ENCODE results near the gene ZNF423.

ZNF423 gene

GRCh38 chr16:49530427-49530970 lies 325.4 kb downstream of the ZNF423 start:
- Histone ChIP-seq H3K27ac (ENCODE audit: low read depth, low read length, severe bottlenecking) (no peak overlapping the region), H3K4me1 (ENCODE audit: control insufficient read depth, insufficient read depth, low read length, poor library complexity, severe bottlenecking) (peaks cover 8% of the 10 kb centered on the region), H3K36me3 (ENCODE audit: control insufficient read depth, insufficient read depth, low read length) (no peaks in the 10 kb centered on the region), H3K9me3 (ENCODE audit: control insufficient read depth, low read length) (no peaks in the 10 kb centered on the region), H3K4me3 (ENCODE audit: extremely low read depth, insufficient read depth, low read length, poor library complexity, severe bottlenecking) (no peak overlapping the region)
- 85 to 89% methylated on average over 6 to 10 of the region's 11 CpGs for WGBS, 2 experiments (ENCODE audit: insufficient coverage in 2 of 2)

DNA sequence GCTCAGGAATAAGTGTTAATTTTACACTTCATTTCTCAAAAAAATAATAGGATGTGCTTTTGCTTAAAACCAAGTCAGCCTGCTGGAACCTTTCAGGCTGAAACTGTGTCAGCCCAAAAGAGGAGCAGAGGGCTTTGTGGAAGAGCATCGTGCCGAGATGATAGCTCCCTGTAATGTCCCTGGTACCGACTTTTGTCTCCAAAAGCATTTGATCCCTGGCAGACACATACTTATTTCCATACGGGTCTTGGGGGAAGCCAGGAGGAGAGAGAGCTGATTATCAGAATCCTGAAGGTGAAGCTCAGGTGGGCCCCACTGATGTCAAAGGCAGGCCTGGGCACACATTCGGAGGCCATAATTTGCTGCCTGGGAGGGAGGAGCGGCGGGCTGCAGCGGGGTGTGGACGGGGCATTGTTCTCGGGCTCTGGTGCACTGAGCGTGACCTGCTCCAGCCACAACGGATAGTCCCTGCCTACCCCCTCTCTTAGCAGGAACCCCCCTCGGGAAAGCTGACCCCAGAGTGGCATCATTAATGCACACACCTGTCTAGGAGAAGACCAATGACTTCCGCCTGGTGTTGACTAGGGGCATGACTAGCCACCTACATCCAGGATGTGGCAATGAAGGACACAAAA lies 326.4 kb downstream of the ZNF423 start:
- H3K4me3 ChIP-seq (ENCODE audit: extremely low read depth, insufficient read depth, low read length, poor library complexity, severe bottlenecking) = no peak overlapping the region
- no peaks in the 10 kb centered on the region for H3K9me3 ChIP-seq (ENCODE audit: control insufficient read depth, low read length)
- 83 to 95% methylated on average over 8 to 11 of the region's 14 CpGs for whole genome bisulfite sequencing, 2 experiments (ENCODE audit: insufficient coverage in 2 of 2)
- H3K27ac ChIP-seq (ENCODE audit: low read depth, low read length, severe bottlenecking) = no peak overlapping the region
- peaks cover 8% of the 10 kb centered on the region for H3K4me1 ChIP-seq (ENCODE audit: control insufficient read depth, insufficient read depth, low read length, poor library complexity, severe bottlenecking)
- peaks cover 5% of the 10 kb centered on the region for H3K36me3 ChIP-seq (ENCODE audit: control insufficient read depth, insufficient read depth, low read length)

GRCh38 chr16:49528866-49529288 lies 327.0 kb downstream of the ZNF423 start:
- Histone ChIP-seq H3K4me1 (ENCODE audit: control insufficient read depth, insufficient read depth, low read length, poor library complexity, severe bottlenecking) (peaks cover 8% of the 10 kb centered on the region), H3K27ac (ENCODE audit: low read depth, low read length, severe bottlenecking) (no peak overlapping the region), H3K36me3 (ENCODE audit: control insufficient read depth, insufficient read depth, low read length) (peaks cover 5% of the 10 kb centered on the region), H3K9me3 (ENCODE audit: control insufficient read depth, low read length) (no peaks in the 10 kb centered on the region), H3K4me3 (ENCODE audit: extremely low read depth, insufficient read depth, low read length, poor library complexity, severe bottlenecking) (no peak overlapping the region)
- 40 to 81% methylated on average over 1 to 10 of the region's 13 CpGs for WGBS, 2 experiments (ENCODE audit: insufficient coverage in 2 of 2)

DNA sequence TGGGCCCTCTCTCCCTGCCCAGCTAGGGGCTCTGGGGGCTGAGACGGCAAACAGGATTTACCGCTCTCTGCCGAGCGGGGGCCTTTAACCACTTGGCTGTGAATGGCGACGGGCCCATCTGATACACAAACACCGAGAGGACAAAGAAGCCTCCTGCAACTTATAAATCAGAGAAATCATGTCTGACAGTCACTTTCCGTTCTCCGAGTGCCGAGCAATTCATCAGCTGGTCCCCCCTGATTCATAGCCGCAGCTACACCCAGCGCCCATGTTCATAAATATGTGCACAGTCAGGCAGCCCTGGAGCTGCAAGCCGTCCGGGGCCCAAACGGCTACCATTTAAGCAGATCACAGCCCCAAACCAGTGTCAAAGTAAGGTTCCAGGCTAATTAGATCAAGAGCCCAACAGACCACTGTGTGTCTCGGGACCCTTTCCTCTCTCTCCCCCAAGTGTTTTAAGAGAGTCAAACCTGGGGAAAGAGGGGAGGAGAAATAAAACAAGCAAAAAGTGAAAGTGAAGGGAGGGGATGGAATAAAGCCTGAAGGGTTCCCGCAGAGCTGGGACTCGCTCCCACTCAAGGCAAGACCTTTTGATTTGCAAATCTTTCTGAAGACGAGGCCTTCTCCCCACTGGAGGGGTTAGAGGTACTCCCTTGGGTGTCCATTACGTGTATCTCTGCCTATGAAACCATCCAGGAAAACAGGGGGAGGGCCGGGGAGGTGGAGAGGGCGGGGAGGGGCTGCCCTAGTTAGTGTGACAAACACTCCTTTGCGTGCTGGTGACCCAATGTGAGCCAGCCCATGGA lies 327.6 kb downstream of the ZNF423 start:
- H3K4me3 ChIP-seq (ENCODE audit: extremely low read depth, insufficient read depth, low read length, poor library complexity, severe bottlenecking) = no peak overlapping the region
- WGBS, 2 experiments (ENCODE audit: insufficient coverage in 2 of 2) = 75 to 79% methylated on average over 20 to 21 of the region's 23 CpGs
- H3K36me3 ChIP-seq (ENCODE audit: control insufficient read depth, insufficient read depth, low read length) = peaks cover 9% of the 10 kb centered on the region
- H3K4me1 ChIP-seq (ENCODE audit: control insufficient read depth, insufficient read depth, low read length, poor library complexity, severe bottlenecking) = peaks cover 8% of the 10 kb centered on the region
- H3K9me3 ChIP-seq (ENCODE audit: control insufficient read depth, low read length) = no peaks in the 10 kb centered on the region
- peak overlapping the region; percentile 6 for H3K27ac ChIP-seq (ENCODE audit: low read depth, low read length, severe bottlenecking)

DNA sequence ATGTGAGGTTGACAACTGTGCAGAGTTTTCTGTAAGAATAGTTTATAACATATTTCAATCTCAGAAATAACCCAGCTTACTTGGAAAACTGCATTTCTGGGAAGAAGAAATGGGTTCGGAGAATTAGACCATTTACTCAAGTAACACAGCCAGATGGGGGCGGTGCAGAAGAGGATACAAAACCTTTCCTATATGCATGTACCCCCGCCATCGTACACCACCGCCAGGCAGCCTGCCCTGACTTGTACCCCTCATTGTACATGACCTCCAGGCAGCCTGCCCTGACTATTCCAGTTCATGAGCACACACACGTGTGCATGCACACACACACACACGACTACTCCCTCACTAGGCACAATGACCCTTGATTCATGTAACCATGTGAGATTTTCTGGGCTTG lies 328.3 kb downstream of the ZNF423 start:
- H3K4me3 ChIP-seq (ENCODE audit: extremely low read depth, insufficient read depth, low read length, poor library complexity, severe bottlenecking) = no peak overlapping the region
- peaks cover 15% of the 10 kb centered on the region for H3K36me3 ChIP-seq (ENCODE audit: control insufficient read depth, insufficient read depth, low read length)
- no peak overlapping the region for H3K27ac ChIP-seq (ENCODE audit: low read depth, low read length, severe bottlenecking)
- WGBS, 2 experiments (ENCODE audit: insufficient coverage in 2 of 2) = 87 to 96% methylated on average over 6 to 7 of the region's 7 CpGs
- H3K4me1 ChIP-seq (ENCODE audit: control insufficient read depth, insufficient read depth, low read length, poor library complexity, severe bottlenecking) = peaks cover 6% of the 10 kb centered on the region
- no peaks in the 10 kb centered on the region for H3K9me3 ChIP-seq (ENCODE audit: control insufficient read depth, low read length)

DNA sequence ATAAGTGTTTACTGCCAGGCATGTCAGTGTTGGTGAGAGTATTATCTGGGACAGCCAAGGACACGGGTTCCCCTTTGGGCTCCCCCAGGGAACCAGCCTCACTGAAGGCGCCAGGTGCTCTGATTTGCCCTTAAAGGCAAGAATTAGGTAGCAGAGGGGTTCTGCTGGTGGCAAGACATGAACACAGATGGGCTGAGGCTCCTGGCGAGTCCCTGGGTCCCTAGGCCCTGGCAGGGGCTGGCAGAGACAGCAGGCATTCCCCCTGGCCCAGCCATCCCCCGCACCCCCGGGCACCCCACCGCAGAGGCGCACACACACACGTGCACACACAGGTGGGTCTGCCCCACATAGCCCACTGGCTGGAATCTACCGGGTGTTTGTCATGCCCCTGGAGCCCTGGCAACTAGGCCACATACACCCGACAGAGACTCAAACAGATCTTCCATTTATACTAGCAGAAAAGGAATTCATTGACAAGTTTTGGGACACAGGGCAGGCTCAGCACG lies 329.0 kb downstream of the ZNF423 start:
- no peak overlapping the region for H3K4me3 ChIP-seq (ENCODE audit: extremely low read depth, insufficient read depth, low read length, poor library complexity, severe bottlenecking)
- H3K4me1 ChIP-seq (ENCODE audit: control insufficient read depth, insufficient read depth, low read length, poor library complexity, severe bottlenecking) = peaks cover 4% of the 10 kb centered on the region
- H3K27ac ChIP-seq (ENCODE audit: low read depth, low read length, severe bottlenecking) = no peak overlapping the region
- H3K9me3 ChIP-seq (ENCODE audit: control insufficient read depth, low read length) = no peaks in the 10 kb centered on the region
- H3K36me3 ChIP-seq (ENCODE audit: control insufficient read depth, insufficient read depth, low read length) = peaks cover 22% of the 10 kb centered on the region
- 96 to 97% methylated on average over 10 to 11 of the region's 11 CpGs for WGBS, 2 experiments (ENCODE audit: insufficient coverage in 2 of 2)

DNA sequence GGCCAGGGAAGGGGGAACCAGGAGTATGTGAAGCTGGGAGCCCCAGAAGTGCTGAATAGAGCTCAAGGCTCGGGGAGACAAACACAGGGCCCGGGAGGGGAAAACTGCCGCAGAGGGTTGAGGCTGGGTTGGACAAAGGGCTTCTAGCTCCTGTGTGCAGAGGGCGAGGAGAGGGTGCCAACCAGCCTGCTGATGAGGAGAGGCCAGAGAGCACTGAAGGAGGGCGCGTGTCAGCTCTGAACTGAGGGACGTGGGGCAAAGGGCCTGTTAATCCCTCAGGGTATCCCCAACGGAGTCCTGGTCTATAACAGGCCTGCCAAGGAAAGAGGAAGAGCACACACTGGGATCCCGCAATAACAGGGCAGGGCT lies 331.0 kb downstream of the ZNF423 start:
- H3K27ac ChIP-seq (ENCODE audit: low read depth, low read length, severe bottlenecking) = no peak overlapping the region
- H3K4me3 ChIP-seq (ENCODE audit: extremely low read depth, insufficient read depth, low read length, poor library complexity, severe bottlenecking) = no peak overlapping the region
- no peaks in the 10 kb centered on the region for H3K9me3 ChIP-seq (ENCODE audit: control insufficient read depth, low read length)
- peaks cover 4% of the 10 kb centered on the region for H3K4me1 ChIP-seq (ENCODE audit: control insufficient read depth, insufficient read depth, low read length, poor library complexity, severe bottlenecking)
- H3K36me3 ChIP-seq (ENCODE audit: control insufficient read depth, insufficient read depth, low read length) = peaks cover 23% of the 10 kb centered on the region
- 90 to 95% methylated on average over 8 of the region's 9 CpGs for WGBS, 2 experiments (ENCODE audit: insufficient coverage in 2 of 2)

DNA sequence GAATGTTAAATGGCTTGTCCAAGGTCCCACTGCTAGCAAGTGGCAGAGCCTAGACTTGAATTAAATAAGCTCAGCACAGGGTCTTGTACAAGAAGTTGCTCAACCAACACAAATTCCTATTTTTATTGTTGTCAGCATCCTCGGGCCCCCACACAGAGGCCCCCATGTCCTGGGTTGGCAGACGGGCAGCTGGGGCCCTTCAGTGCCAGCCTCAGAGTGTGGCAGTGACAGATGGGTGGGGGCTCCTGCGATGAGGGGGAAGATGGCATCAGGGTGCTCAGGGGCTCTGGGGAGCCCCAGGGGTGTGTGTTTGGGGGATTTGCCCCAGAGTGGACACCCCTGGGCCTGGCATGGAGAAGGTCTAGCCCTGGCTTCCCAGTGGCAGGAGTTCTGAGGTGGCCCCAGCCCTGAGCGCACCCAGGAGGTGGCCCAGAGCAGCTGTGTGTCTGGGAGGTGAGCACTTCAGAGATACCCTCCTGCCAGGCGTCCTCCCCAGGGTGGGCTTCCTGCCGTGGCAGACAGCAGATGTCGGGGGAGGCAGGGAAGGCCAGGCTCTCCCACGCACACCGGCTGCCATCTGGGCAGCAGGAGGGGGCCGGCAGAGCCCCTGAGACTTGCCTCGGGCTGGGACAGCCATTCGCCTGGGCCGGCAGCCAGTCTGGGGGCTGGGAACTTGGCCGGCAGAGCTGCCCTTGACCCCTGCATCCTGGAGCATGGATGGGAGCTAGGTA lies 331.5 kb downstream of the ZNF423 start:
- Histone ChIP-seq H3K27ac (ENCODE audit: low read depth, low read length, severe bottlenecking) (no peak overlapping the region), H3K4me3 (ENCODE audit: extremely low read depth, insufficient read depth, low read length, poor library complexity, severe bottlenecking) (no peak overlapping the region), H3K9me3 (ENCODE audit: control insufficient read depth, low read length) (no peaks in the 10 kb centered on the region), H3K4me1 (ENCODE audit: control insufficient read depth, insufficient read depth, low read length, poor library complexity, severe bottlenecking) (peaks cover 4% of the 10 kb centered on the region), H3K36me3 (ENCODE audit: control insufficient read depth, insufficient read depth, low read length) (peaks cover 23% of the 10 kb centered on the region)
- 92 to 95% methylated on average over 11 to 14 of the region's 14 CpGs for WGBS, 2 experiments (ENCODE audit: insufficient coverage in 2 of 2)

GRCh38 chr16:49523435-49524159 lies 332.3 kb downstream of the ZNF423 start:
- no peaks in the 10 kb centered on the region for H3K9me3 ChIP-seq (ENCODE audit: control insufficient read depth, low read length)
- H3K36me3 ChIP-seq (ENCODE audit: control insufficient read depth, insufficient read depth, low read length) = peaks cover 28% of the 10 kb centered on the region
- H3K4me3 ChIP-seq (ENCODE audit: extremely low read depth, insufficient read depth, low read length, poor library complexity, severe bottlenecking) = no peak overlapping the region
- H3K4me1 ChIP-seq (ENCODE audit: control insufficient read depth, insufficient read depth, low read length, poor library complexity, severe bottlenecking) = peaks cover under 1% of the 10 kb centered on the region
- 88 to 92% methylated on average over 15 to 16 of the region's 17 CpGs for WGBS, 2 experiments (ENCODE audit: insufficient coverage in 2 of 2)
- no peak overlapping the region for H3K27ac ChIP-seq (ENCODE audit: low read depth, low read length, severe bottlenecking)

- 87 to 88% methylated on average over 4 to 5 of the region's 7 CpGs for WGBS, 2 experiments (ENCODE audit: insufficient coverage in 2 of 2)
- Histone ChIP-seq H3K9me3 (ENCODE audit: control insufficient read depth, low read length) (no peaks in the 10 kb centered on the region), H3K36me3 (ENCODE audit: control insufficient read depth, insufficient read depth, low read length) (peaks cover 28% of the 10 kb centered on the region), H3K4me3 (ENCODE audit: extremely low read depth, insufficient read depth, low read length, poor library complexity, severe bottlenecking) (no peak overlapping the region), H3K27ac (ENCODE audit: low read depth, low read length, severe bottlenecking) (no peak overlapping the region), H3K4me1 (ENCODE audit: control insufficient read depth, insufficient read depth, low read length, poor library complexity, severe bottlenecking) (no peaks in the 10 kb centered on the region)
Observed at GRCh38 chr16:49521734-49522325, 334.1 kb downstream of the ZNF423 start.
